Activated effector memory CD4-positive, alpha-beta T cell treated with Interleukin-2 at 50 U/mL for 16 hours (primary cell): Measurements from ENCODE around the gene MAJIN.
A peak's percentile ranks its signal among the peaks of the same experiment; 100 is the strongest.

Experiments used
- DNase-seq: peaks from one replicate; pipeline ENCODE4 v3.0.0-alpha.2; 2020

Gene MAJIN

DNA sequence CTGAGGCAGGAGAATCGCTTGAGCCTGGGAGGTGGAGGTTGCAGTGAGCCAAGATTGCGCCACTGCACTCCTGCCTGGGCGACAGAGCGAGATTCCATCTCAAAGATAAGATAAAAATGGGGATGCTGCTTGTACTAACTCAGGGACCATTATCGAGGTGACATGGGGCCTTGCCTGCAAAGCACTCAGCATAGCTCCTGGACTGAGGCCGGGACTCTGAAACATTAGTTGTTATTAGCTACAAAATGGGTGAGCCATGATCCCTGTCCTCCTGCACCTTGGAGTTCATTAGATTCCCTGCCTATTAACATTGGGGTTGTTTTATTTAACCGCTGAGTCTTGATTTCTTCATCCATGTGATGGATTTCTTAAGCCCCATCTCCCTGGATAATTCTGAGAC is 42.3 kb downstream of the MAJIN start:
- DNase-seq = no peak

DNA sequence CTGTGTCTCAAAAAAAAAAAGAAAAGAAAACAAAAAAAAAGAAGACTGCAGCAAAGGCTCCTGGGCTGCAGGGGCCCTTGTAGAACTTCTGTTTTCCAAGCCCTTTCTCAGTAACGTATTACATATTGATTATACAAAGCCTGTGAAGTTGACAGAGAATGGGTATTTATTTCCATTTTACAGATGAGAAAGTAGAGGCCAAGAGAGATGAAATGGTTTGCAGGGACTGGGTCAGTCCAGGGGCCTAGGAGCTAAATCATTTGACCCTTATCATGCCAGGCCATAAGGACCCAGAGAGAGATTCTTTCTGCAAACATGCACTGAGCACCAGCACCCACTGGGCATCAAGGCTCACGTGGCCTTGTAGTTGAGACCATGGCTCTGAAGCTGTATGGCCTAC is 43.0 kb downstream of the MAJIN start:
- DNase-seq = no peak

- no peak for DNase-seq
Observed at GRCh38 chr11:64926689-64927088, 45.2 kb downstream of the MAJIN start.

GRCh38 chr11:64925536-64926436 is 46.1 kb downstream of the MAJIN start:
- DNase-seq = no peak

DNA sequence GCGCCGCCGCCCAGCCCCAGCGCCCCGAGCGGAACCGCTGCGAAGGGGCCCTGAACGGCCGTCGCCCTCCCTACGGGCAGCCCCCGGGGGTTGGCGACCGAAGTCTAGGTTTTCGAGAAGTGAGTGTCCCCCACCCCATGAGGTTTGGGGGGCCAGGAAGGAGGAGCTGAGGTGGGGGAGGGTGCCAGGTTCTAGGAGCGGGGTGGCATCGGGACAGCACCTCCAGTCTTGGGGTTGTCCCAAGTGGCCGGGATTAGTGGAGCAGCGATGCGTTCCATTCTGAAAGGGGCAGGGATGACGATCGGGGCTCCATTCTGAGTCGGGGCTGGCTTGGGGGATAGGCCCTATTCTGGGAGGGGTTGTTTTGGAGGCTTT is 47.0 kb downstream of the MAJIN start:
- DNase-seq = no peak

- peak; percentile 86 for DNase-seq
Observed at GRCh38 chr11:64923944-64924909, 47.7 kb downstream of the MAJIN start, which contains the start of gene PPP2R5B. TSS of gene PPP2R5B (plus strand) at chr11:64924689. CDS start at chr11:64925735, 1,046 bp downstream.

- DNase-seq = no peak
Observed at GRCh38 chr11:64923151-64923661, 48.7 kb downstream of the MAJIN start.

- no peak for DNase-seq
Observed at GRCh38 chr11:64921384-64921783, 50.5 kb downstream of the MAJIN start.

- no peak for DNase-seq
Observed at GRCh38 chr11:64920124-64920523, 51.8 kb downstream of the MAJIN start.

- DNase-seq = no peak
Observed at GRCh38 chr11:64919627-64920026, 52.3 kb downstream of the MAJIN start.

DNA sequence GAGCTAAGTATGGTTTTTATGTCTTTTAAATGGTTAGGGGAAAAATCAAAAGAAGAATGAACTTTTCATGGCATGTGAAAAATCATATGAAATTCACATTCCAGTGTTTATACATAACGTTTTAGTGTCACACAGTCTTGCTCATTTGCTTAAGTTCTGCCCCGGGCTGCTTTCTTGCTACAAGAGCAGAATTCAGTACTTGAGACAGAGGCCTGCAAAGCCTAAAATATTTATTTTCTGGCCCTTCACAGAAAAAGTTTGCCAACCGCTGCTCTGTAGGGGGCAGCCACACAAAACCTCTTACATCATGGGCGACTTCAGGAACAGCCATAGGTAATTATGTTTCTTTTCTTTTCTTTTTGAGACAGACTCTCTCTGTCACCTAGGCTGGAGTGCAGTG is 53.9 kb downstream of the MAJIN start:
- no peak for DNase-seq

- no peak for DNase-seq
Observed at GRCh38 chr11:64917663-64917995, 54.3 kb downstream of the MAJIN start.

- peak; percentile 98 for DNase-seq
Observed at GRCh38 chr11:64916775-64917662, 54.9 kb downstream of the MAJIN start, which contains the start of gene ATG2A. TSS of gene ATG2A (minus strand) at chr11:64917209. CDS start at chr11:64917135, 74 bp downstream.

DNA sequence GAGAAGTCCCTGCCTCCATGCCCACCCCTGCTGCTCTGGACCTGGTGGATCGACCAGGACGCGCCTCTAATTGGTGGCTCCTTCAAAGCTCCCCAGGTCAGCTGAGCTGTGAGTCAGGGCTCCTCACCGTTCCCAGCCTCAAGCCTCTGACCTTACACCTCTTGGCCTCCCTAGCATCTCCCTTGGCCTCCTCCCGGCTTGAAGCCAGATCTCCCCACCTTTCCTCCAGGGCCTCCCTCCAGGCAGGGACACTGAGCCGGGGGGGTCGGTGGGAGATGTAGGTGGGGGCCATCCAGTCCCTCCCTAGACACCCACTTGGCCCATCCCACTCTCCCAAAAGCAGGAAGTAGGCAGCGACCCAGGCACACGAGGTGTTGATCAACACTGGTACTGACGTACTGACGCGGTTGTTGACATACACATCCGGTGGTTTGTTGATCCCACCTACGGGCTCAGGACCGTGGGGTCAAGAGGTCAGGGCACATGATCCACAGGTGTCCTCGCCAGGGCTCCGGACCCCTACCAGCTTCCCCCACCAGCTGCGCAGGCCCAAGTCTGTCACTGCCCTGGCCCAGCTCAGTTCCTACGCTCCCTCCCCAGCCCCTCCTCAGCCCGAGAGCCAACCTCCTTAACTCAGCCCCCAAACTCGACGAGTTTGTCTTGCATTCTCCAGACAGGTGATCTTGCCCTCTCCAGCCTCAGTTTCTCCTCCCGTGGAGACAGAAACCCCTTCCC is 55.7 kb downstream of the MAJIN start:
- DNase-seq = peak; percentile 28

DNA sequence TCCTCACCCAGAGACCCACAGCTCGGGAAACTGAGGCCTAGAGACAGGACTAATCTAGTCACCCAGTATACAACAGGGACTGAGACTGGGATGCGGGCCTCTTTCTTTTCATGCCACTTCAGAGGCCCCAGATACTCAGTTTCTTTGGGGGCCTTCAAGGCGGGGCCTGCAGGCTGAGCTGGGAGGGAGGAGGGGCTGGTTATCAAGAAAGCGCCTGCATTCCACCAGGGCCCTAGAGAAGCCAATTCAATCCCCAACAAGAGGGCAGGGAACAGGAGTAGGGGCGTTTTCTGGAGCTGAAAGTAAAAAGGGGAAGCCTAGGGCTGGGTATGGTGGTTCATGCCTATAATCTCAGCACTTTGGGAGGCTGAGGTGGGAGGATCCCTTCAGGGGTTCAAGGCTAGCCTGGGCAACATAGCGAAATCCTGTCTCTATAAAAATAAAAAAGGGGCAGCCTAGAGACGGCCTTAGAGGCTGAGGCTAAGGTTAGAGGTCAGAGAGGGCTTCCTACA is 56.5 kb downstream of the MAJIN start:
- DNase-seq = no peak

GRCh38 chr11:64914123-64914522 is 57.8 kb downstream of the MAJIN start:
- DNase-seq = no peak

DNA sequence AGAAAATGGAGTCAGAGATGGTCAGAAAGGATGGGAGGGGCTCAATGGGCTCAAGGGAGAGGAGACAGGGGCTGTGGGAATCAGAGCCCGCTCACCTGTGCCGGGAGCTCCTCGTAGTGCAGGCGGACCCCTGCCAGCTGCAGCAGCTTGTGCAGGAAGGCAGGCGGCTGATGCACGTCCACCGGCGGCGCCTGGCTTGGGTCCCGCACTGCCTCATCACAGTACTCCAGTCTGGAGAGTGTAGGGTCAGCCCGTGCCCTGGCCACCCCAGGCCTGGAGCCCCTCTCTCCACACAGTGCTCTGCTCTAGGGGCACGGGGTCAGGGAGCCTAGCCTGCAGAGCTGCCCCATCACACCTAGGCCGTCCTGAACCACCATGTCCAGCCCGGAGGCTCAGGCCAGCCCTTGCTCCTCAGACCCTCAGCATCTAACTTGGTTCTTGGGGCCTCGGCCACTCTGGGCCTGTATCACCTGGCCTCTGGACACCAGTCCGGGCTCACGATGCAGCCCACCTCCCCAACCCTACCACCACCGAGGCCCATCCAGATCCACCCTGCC is 58.7 kb downstream of the MAJIN start:
- DNase-seq = no peak

DNA sequence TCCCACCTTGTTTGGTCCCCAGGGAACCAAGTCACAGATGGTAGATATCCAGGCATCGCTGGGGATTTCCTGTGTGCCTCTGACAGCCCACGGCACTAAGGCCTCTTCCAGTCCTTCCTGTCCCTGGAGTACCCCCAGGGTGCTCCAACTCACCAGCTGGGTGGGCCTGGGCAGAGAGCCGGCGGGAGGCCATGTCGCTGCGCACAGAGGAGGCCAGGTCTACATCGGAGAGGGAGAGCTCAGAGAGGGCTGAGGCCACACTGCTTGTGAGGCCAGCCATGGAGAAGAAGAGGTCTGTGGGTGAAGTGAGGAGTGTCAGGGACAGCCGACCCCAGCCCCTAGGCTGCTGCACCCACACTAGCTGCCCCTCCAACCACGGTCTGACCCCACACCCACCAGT is 60.2 kb downstream of the MAJIN start:
- no peak for DNase-seq

DNA sequence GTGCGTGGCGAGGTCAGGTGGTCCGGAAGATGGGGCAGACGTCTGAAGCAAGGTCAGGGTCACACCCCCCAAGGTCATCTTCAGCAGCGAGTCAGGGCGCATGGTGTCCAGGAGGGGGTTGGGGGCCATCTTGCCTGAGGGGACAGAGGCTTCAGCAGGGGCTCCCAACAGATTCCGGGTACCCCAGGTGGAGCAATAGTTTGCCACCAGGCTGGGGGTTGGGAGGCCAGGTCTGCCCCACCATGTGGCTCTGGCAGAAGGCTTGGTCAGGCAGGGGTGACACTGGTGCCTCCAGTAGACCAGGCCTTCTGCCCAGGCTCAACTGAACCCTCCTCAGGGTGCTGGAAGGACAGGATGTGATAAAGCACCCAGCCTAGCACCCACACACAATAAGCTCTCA is 60.8 kb downstream of the MAJIN start:
- DNase-seq = no peak

DNA sequence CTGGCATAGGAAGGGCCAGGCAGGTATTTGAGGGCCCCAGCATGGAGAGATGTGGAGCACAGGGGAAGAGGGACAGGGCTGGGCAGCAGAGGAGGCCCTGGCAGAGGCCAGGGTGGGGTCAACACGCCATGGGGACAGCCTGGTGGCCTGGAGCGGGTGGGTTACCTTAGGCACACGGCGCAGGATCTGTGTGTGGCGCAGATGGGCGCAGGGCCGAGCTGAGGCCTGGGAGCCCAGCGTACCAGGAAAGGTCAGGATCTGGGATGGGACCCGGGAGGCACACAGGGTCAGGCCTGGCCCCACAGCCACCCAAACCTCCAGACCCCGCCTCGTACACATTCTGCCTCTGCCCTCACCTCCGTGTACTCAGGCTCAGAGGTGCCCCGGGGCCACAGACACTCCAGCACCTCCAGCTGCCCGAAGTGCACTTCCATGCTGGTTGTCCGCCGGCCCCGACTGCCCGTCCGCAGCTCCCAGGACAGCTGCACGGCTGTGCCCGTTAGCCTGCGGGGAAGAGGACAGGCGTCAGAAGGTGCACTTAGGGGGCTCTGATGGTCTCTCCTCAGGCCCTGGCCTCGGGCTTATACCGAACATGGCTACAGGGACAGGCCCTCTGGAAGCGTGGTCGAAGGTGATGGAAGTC is 61.3 kb downstream of the MAJIN start:
- no peak for DNase-seq
